Activated naive CD8-positive, alpha-beta T cell treated with anti-CD3 and anti-CD28 coated beads, Interleukin-2, amount 10 ng/mL, durations not matched to agents 7 days and 5 days (primary cell): ENCODE data around the gene ADGRL2. TPM values are rescaled to one million over a fixed set of nuclear protein-coding genes. Genes with fewer than 3 reads are reported as not detected.

Experiments
- ATAC-seq: fragments of 150-1000 bp; cut with Tn5 transposase; one replicate; pipeline ENCODE4 v1.10.0; 2021; ENCODE audit warnings: low read depth, moderate library complexity
- POLR2A ChIA-PET: fragments of 350-600 bp; sonication (Branson Sonifier 250); formaldehyde crosslinking; loops from one replicate; lab custom pipeline; 2021; ENCODE audit warnings: antibody characterized with exemption; lab: Charles Lee
- DNase-seq: peaks from one replicate; pipeline ENCODE4 v3.0.0; 2021
- H3K27ac Mint-ChIP-seq: one replicate; pipeline ENCODE4 v1.8.0; 2022; ENCODE audit warnings: mild to moderate bottlenecking, mixed read lengths
- H3K27me3 Mint-ChIP-seq: one replicate; pipeline ENCODE4 v1.8.0; 2022; ENCODE audit warnings: mild to moderate bottlenecking, moderate library complexity, mixed read lengths
- H3K36me3 Mint-ChIP-seq: one replicate; pipeline ENCODE4 v1.8.0; 2021; ENCODE audit warnings: mild to moderate bottlenecking, mixed read lengths
- H3K4me1 Mint-ChIP-seq: one replicate; pipeline ENCODE4 v1.8.0; 2021; ENCODE audit warnings: mixed read lengths
- H3K4me3 Mint-ChIP-seq: one replicate; pipeline ENCODE4 v1.8.0; 2022; ENCODE audit warnings: mild to moderate bottlenecking, moderate library complexity, mixed read lengths
- H3K9me3 Mint-ChIP-seq: one replicate; pipeline ENCODE4 v1.8.0; 2021; ENCODE audit warnings: mixed read lengths
- total RNA-seq, 2 experiments: library from RNA; stranded (reverse); gene quantifications; one replicate each; pipeline ENCODE4 v1.2.3, GENCODE V29; 2021

Gene ADGRL2
- total RNA-seq = not detected

DNA sequence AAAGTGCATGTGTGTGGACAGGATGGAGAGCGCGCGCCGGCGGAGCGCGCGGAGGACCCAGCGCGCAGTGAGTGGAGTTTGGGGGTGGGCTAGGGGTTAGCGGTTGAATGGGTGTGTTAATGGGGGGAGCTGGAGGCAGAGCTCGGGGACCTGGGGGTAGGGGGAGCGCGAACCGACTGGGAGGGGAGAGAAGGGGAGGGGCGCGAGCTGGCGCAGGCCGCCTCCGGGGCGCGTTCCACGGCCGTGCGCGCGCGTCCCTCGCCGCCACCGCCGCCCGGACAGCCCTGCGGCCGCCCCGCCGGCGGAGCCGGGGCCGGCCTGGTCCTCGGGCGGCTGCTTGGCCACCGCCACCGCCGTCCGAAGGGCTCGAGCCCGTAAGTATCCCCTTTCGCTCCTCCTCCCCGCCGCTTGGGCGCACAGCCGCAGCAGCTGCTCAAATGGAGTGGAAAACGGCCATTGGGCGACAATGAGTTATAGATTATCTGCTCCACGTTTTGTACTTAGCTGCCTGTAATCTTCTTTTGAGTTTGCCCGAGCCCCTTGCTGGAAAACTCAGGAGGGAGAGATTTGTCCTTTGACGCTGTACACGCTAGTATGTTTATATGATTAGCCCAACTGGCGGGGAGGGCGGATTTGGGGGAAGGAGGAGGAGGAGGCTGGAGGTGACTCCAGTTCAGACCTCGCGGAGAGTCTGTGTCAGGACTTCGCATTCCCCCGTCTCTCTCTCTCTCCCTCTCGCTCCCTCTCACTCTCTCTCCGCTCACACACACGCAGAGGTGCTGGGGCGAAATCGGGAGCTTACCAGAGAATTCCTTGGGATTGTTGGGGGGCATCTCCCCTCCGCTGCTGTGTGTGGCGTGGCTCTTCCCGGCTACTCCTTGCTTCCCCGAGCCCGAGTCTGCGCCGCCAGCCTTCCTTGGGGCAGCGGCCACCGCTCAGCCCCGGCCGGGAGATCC is at the start of gene ADGRL2:
ADGRL2 (plus strand) TSS at position 240 of the 956 bp plus-strand sequence. CDS start 36,051 bp downstream, outside the sequence.
- POLR2A ChIA-PET = no interaction called here
- Mint-ChIP-seq H3K27ac (no peak within 1 kb of the TSS), H3K27me3 (peaks cover 63% of the 10 kb centered on the region), H3K4me1 (peaks cover 4% of the 10 kb centered on the region), H3K9me3 (no peaks in the 10 kb centered on the region), H3K36me3 (no peaks in the 10 kb centered on the region), H3K4me3 (peak within 1 kb of the TSS; percentile 48)
- peak; percentile 25 for DNase-seq
- ATAC-seq = no peak

DNA sequence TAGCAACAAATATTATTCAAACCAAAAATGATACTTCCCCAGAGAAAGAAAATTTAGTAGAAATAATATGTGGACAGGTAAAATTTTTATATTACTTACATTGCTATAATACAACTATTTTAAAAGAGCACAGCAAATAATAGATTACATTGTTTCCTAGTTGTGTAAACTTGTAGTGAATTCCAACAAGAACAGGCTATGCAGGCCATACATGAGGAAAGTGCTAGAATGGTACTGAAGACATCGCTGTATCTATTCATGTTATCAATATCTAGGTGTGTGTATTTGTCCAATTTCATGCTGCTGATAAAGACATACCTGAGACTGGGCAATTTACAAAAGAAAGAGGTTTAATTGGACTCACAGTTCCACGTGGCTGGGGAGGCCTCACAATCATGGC is 47.9 kb upstream of the ADGRL2 start:
- Mint-ChIP-seq H3K9me3 (peaks cover 2% of the 10 kb centered on the region), H3K27ac (no peak overlapping the region), H3K27me3 (no peaks in the 10 kb centered on the region), H3K4me3 (no peak overlapping the region), H3K4me1 (no peaks in the 10 kb centered on the region), H3K36me3 (no peaks in the 10 kb centered on the region)
- ATAC-seq = no peak
- no peak for DNase-seq
- POLR2A ChIA-PET = no interaction called here

DNA sequence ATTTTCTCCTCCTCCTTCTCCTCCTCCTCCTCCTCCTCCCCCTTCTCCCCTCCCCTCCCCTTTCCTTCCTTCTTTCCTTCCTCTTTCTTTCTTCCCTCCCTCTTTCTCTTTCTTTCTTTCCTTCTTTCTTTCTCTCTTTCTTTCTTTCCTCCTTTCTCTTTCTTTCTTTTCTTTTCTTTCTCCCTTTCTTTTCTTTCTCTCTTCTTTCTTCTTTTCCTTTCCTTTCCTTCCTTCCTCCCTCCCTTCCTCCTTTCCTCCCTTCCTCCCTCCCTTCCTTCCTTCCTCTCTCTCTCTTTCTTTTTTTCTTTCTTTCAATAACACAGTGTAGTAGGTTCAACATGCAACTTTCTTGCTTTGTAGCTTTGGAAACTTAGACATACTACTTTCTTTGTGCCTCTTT is 46.3 kb upstream of the ADGRL2 start:
- POLR2A ChIA-PET = no interaction called here
- Mint-ChIP-seq H3K27me3 (no peaks in the 10 kb centered on the region), H3K36me3 (no peaks in the 10 kb centered on the region), H3K9me3 (no peaks in the 10 kb centered on the region), H3K4me3 (no peak overlapping the region), H3K27ac (no peak overlapping the region), H3K4me1 (no peaks in the 10 kb centered on the region)
- no peak for ATAC-seq
- no peak for DNase-seq

DNA sequence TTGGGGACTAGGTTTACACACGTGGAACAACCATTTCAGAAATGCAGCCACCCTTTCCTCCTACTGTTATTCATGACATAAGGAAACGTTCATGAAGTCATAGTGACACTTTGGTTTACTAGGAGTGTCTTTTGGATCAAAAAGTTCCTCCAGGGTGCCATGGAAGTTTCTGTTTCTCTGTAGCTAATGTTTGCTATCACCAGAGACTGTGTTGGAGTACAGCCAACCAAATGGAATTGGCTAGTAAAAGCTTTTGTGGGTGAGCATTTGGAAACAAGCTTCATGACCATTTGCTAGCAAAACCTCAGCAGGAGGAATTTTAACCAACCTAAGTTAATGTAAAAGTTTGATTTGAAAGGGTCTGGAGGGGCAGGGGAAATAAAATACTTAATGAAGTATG is 43.9 kb upstream of the ADGRL2 start:
- no peak overlapping the region for H3K27ac Mint-ChIP-seq
- no peak overlapping the region for H3K4me3 Mint-ChIP-seq
- no peaks in the 10 kb centered on the region for H3K27me3 Mint-ChIP-seq
- H3K4me1 Mint-ChIP-seq = no peaks in the 10 kb centered on the region
- ATAC-seq (no peak), DNase-seq (no peak)
- H3K9me3 Mint-ChIP-seq = no peaks in the 10 kb centered on the region
- H3K36me3 Mint-ChIP-seq = no peaks in the 10 kb centered on the region
- POLR2A ChIA-PET = no interaction called here

DNA sequence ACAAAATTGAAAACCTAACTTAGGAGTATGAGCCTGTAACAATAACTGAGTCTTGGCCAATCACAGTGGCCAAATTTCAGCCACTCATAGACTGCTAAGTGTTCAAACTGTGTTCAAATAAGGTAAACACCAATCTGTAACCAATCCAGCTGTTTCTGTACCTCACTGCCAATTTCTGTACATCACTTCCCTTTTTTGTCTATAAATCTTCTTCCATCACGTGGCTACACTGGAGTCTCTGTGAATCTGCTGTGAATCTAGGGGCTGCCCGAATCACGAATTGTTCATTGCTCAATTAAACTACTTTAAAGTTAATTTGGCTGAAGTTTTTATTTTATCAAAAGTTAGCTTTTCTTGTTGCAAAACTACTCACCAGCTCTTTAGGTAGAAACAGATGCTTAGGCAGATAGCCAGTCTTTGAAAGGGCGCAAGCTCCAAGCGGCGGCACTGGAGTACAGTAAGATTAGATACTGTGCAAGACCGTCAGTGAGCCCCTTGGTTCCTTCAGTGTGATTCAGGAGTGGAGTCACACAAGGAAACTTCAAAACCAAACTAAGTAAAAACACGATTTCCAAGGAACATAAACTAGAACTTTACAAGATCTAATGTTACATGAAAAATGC is 43.2 kb upstream of the ADGRL2 start:
- Mint-ChIP-seq H3K36me3 (no peaks in the 10 kb centered on the region), H3K4me3 (no peak overlapping the region), H3K27ac (no peak overlapping the region), H3K9me3 (no peaks in the 10 kb centered on the region), H3K27me3 (no peaks in the 10 kb centered on the region), H3K4me1 (no peaks in the 10 kb centered on the region)
- DNase-seq (no peak), ATAC-seq (no peak)
- POLR2A ChIA-PET = no interaction called here

DNA sequence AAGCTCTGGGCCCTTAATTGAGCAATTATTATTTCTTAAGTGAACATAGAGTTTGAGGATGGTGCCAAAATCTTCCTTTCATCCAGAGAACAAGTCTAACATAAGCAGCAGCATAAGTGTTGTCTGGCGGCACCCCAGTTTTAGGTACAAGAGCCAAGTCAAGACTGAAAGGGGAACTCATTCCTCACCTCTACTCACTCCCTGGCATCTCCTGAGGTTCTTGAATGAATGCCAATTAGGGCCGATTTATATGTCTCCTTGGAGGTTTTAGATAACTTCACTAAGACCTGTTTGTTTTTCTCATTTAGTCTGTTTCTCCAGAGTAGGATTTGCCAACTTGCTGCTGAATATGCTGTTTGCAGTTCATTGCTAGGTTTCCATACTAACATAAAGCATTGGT is 42.6 kb upstream of the ADGRL2 start:
- H3K27ac Mint-ChIP-seq = no peak overlapping the region
- no peaks in the 10 kb centered on the region for H3K9me3 Mint-ChIP-seq
- no peaks in the 10 kb centered on the region for H3K4me1 Mint-ChIP-seq
- ATAC-seq (no peak), DNase-seq (no peak)
- H3K27me3 Mint-ChIP-seq = no peaks in the 10 kb centered on the region
- H3K4me3 Mint-ChIP-seq = no peak overlapping the region
- POLR2A ChIA-PET = no interaction called here
- H3K36me3 Mint-ChIP-seq = no peaks in the 10 kb centered on the region

DNA sequence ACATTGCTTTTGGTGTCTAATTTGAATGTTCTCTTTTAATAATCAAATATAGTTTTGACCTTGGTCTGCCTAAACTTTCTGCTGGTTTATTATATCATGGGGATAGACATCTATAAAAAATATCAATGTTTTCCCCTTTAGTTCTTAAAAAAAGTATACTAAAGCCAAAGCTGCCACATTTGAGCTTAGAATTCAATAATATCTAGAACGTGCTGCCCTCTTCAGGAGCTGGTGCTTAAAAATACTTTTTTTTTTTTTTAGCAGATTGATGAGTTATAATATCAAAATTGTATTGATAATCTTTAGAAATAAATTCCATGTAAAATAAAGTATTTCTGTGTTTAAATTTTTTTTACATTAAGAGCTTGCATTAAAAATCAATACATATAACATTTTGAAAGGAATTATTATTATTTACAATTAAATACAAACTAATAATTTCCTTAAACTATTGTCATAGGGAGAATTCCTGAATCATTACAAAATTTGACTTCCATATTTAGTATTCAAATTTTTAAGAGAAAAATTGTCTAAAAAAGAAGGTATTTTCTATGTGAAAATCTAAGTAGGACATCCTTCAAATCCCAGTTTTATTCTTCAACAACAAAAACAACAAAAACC is 40.1 kb upstream of the ADGRL2 start:
- no peaks in the 10 kb centered on the region for H3K4me1 Mint-ChIP-seq
- ATAC-seq (no peak), DNase-seq (no peak)
- H3K27me3 Mint-ChIP-seq = no peaks in the 10 kb centered on the region
- no peaks in the 10 kb centered on the region for H3K36me3 Mint-ChIP-seq
- no peak overlapping the region for H3K27ac Mint-ChIP-seq
- POLR2A ChIA-PET = no interaction called here
- H3K9me3 Mint-ChIP-seq = no peaks in the 10 kb centered on the region
- H3K4me3 Mint-ChIP-seq = no peak overlapping the region

DNA sequence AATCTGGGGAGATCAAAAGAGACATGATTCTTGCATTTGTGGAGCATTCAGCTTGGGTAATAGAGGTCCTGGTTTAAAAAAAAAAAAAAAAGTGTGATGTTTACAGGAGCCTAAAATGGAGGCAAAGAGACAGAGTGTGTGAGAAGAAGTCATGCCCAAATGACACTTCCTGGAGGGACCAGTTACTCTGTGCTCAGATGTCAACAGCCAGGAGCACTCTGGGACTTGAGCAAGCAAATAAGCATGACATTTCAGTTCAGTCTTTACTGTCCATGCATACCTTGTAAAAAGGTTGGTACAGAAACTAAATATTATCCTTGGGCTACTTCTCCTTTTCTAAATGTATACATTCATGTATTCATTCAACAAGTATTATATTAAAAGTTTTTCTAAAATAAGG is 25.2 kb upstream of the ADGRL2 start:
- POLR2A ChIA-PET = no interaction called here
- H3K4me3 Mint-ChIP-seq = no peak overlapping the region
- H3K4me1 Mint-ChIP-seq = no peaks in the 10 kb centered on the region
- H3K27ac Mint-ChIP-seq = no peak overlapping the region
- no peaks in the 10 kb centered on the region for H3K36me3 Mint-ChIP-seq
- H3K9me3 Mint-ChIP-seq = no peaks in the 10 kb centered on the region
- DNase-seq (no peak), ATAC-seq (no peak)
- H3K27me3 Mint-ChIP-seq = no peaks in the 10 kb centered on the region

DNA sequence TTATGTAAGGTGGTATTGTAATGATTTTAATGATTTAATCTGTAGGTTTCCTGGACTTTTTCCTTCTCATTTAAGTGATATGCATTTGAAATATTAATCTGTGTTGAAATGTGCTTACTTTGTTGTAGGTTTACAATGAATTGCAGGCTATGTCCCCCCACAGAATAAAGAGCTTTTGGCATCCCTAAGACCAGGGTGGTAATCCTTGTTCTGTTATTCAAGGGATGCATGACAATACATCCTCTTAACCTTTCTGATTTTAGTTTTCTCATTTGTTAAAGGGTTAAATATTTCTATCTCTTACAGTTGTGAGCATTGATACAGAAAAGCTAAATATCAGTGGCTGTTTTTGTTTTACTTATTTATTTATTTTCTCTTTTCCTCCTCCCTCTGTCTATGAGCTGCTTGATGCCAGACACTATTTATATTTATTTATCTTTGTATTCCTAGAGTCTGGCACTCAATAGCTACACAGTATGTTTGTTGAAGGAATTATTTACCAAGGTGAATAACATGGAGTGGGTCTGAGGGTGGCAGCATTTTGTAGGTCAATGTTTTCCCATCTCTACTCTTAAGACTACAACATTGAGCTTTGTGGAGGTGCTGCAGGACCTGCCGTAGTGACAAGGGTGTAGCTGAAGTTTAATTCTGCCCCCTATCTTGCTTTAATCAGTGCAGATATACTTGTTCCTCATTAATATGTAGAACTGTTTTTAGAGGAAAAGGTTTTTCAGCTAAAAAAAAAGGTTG is 19.9 kb upstream of the ADGRL2 start:
- Mint-ChIP-seq H3K36me3 (no peaks in the 10 kb centered on the region), H3K4me1 (no peaks in the 10 kb centered on the region), H3K27ac (no peak overlapping the region), H3K27me3 (no peaks in the 10 kb centered on the region), H3K4me3 (no peak overlapping the region), H3K9me3 (no peaks in the 10 kb centered on the region)
- POLR2A ChIA-PET = no interaction called here
- no peak for ATAC-seq
- DNase-seq = no peak

DNA sequence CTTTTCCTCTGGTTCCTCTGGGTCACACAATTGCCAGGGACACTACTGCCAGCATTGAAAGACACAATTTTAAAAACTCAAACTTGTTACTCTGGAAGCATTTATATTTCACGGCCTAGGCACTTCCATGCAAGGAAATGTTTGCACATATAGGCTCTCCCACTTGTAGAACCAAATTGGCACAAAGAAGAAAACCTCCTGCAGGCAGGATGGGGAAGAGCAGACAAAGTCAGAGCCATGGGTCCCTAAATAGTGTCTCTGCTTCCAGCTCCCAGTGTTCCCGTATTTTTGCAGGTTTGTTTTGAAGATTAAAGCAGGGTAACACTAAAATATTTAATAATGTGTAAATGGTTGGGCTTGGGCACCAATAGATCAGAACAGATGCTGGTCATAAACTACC is 19.0 kb upstream of the ADGRL2 start:
- DNase-seq = no peak
- H3K4me1 Mint-ChIP-seq = no peaks in the 10 kb centered on the region
- no peaks in the 10 kb centered on the region for H3K27me3 Mint-ChIP-seq
- no peaks in the 10 kb centered on the region for H3K36me3 Mint-ChIP-seq
- no peaks in the 10 kb centered on the region for H3K9me3 Mint-ChIP-seq
- POLR2A ChIA-PET = no interaction called here
- no peak for ATAC-seq
- no peak overlapping the region for H3K27ac Mint-ChIP-seq
- H3K4me3 Mint-ChIP-seq = no peak overlapping the region

DNA sequence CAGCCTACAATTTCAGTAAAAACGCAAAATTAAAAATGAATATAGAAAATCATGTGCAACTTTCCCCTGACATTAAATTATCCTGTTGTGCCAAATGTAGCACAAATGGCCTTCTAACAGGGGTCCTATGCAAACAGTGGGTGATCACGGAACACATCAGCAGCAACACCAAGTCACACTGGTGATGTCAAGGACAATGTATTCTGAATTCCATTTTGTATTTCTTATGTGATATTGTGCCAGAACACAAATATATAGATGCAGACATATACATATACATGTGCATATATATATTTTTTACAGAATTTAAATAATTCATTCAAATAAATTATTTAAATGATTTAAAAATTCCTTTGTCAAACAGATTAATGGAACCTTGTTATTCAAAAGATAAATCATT is 8.6 kb upstream of the ADGRL2 start:
- Mint-ChIP-seq H3K27ac (no peak overlapping the region), H3K27me3 (peaks cover 2% of the 10 kb centered on the region), H3K36me3 (no peaks in the 10 kb centered on the region), H3K4me1 (no peaks in the 10 kb centered on the region), H3K9me3 (no peaks in the 10 kb centered on the region), H3K4me3 (no peak overlapping the region)
- POLR2A ChIA-PET = no interaction called here
- DNase-seq = no peak
- ATAC-seq = no peak

DNA sequence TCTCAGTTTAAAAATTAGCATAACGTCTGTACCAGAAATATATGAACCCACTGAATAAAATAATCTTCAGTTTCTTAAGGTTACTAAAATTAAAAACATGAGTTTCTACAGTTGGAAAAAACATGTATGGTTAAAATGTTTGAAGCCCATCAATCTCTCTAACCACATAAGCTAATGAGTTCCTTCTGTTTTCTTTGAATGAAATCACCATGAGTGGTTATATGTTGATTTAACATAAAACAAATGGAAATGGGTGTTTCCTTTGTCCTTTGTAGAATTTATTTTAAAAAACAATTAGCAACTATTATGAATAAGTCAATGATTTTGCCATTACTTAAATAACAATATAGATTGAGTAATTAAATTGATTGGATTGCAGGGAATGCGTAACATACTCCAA is 3.0 kb upstream of the ADGRL2 start:
- H3K4me3 Mint-ChIP-seq = no peak overlapping the region
- H3K27ac Mint-ChIP-seq = no peak overlapping the region
- no peaks in the 10 kb centered on the region for H3K36me3 Mint-ChIP-seq
- no peaks in the 10 kb centered on the region for H3K4me1 Mint-ChIP-seq
- H3K27me3 Mint-ChIP-seq = peaks cover 37% of the 10 kb centered on the region
- ATAC-seq = no peak
- H3K9me3 Mint-ChIP-seq = no peaks in the 10 kb centered on the region
- no peak for DNase-seq
- POLR2A ChIA-PET = no interaction called here

DNA sequence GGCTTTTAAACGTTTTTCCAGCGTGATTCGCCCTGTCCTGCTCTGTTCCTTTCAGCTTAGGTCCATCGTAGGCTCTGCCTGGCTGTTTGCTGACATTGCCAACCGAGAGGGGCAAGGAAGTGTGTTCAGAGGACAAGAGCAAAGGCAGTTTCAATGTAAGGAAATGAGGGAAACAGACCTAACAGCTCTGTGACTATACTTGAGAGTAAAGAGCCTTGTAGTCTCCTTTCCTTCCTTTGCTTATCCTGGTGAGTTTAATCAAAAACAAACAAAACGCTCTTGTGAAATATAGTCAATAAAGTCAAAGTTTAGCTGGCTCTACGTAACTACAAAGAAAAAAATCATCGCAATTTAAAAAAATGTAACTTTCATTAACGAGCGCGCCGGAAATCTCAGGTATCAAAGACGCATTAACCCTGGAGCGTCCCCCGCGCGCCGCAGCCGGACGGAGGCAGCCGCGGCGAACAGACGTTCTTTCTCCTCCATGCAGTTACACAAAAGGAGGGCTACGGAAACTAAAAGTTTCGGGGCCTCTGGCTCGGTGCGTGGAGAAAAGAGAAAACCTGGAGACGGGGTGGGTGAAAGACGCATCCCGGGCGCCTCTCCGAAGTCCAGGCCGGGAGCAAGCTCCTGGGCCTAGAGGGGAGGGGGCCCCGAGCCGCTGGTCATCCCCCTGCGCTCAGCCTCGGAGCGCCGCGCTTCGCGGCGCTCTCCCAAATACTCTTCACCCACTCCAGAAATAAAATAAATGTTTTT is 617 bp upstream of the ADGRL2 start:
- H3K27me3 Mint-ChIP-seq = peaks cover 55% of the 10 kb centered on the region
- H3K4me1 Mint-ChIP-seq = peaks cover 4% of the 10 kb centered on the region
- DNase-seq = no peak
- H3K9me3 Mint-ChIP-seq = no peaks in the 10 kb centered on the region
- no peaks in the 10 kb centered on the region for H3K36me3 Mint-ChIP-seq
- H3K27ac Mint-ChIP-seq = no peak overlapping the region
- H3K4me3 Mint-ChIP-seq = no peak overlapping the region
- ATAC-seq = no peak
- POLR2A ChIA-PET = no interaction called here
